Suprapubic skin (tissue), 4 donors: Measurements from ENCODE around the gene CTAGE4. TPM values are rescaled to one million over a fixed set of nuclear protein-coding genes. Genes with fewer than 3 reads are reported as not detected.
"Not testable (repeated sequence)": the region's sequence is repeated elsewhere in the genome, so short reads cannot be mapped to it uniquely, and the experiment has no call there.

ENCODE experiments used
- DNase-seq, 2 donors: peaks; one replicate each; pipeline ENCODE4 v3.0.0-alpha.2; 2019; ENCODE audit warnings: low spot score in 2 of 2
- H3K27ac ChIP-seq: fragments of 200-600 bp; sonication (generic); one replicate; pipeline ENCODE4 v1.5.1; 2019
- H3K27me3 ChIP-seq: fragments of 200-600 bp; sonication (generic); one replicate; pipeline ENCODE4 v1.5.1; 2019
- H3K36me3 ChIP-seq: fragments of 200-600 bp; sonication (generic); one replicate; pipeline ENCODE4 v1.5.1; 2019
- H3K4me1 ChIP-seq: fragments of 200-600 bp; sonication (generic); one replicate; pipeline ENCODE4 v1.5.1; 2019
- H3K4me3 ChIP-seq: fragments of 200-600 bp; sonication (generic); one replicate; pipeline ENCODE4 v1.5.1; 2019; ENCODE audit warnings: mild to moderate bottlenecking
- H3K9me3 ChIP-seq: fragments of 200-600 bp; sonication (generic); one replicate; pipeline ENCODE4 v1.5.1; 2019
- WGBS: methylation state at CpG from one replicate; pipeline ENCODE4 v1.1.5; 2018; 5-methylcytosine and 5-hydroxymethylcytosine counted together
- total RNA-seq, 4 donors: library from RNA; depleted of rRNA; stranded (reverse); fragments of >200 nt; gene quantifications; one replicate each; pipeline ENCODE4 v1.1.0, GENCODE V29; 2016

CTAGE4 gene
- total RNA-seq, 4 donors from 2014 or later, result 7.5 to 35.0 (median 20.2) TPM

- not testable (repeated sequence) for H3K9me3 ChIP-seq, H3K27me3 ChIP-seq, DNase-seq, H3K4me3 ChIP-seq, H3K27ac ChIP-seq, H3K4me1 ChIP-seq, H3K36me3 ChIP-seq
- no CpG with 5 or more reads among the region's 6 CpGs for WGBS
Measured at GRCh38 chr7:144194453-144194852, 11.2 kb downstream of the CTAGE4 start.

DNA sequence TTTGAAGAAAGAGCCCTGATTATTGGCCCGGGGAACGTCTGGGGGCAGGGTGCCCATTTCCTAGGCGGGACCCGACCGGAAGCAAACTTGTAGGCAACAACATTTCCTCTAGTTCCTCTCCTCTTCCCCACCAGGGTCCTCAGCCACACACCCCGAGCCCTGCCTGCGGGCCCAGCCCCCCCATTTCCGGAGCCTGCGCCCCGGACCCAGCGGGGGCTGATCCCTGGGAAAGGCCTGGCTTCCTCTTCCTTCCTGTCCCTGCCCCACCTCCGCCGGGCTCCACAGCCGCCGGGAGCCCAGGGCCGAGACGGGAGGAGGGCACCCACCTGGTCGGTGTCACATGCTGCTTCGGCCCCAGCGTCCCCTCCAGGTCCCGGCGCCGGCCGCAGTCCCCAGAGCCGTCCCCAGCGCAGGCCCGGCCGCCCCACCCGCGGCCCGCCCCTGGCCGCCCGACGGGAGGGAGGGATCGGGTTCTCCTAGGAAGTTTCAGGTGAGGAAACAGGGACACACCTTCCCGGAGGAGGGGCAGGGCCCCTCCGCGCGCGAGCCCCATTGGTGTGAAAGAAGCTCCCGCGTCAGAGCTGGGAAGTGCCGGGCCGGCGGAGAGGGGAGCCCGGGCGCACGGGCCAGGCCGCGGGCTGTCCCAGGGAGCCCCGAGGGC, 12.1 kb downstream of the CTAGE4 start, which contains the start of gene ARHGEF35:
Gene ARHGEF35 (minus strand): TSS at position 622 of the 661 bp plus-strand sequence. CDS start 7,450 bp downstream, outside the sequence.
- WGBS, result no CpG with 5 or more reads among the region's 51 CpGs
- H3K4me1 ChIP-seq, H3K27me3 ChIP-seq, H3K36me3 ChIP-seq, DNase-seq, H3K27ac ChIP-seq, H3K9me3 ChIP-seq: not testable (repeated sequence)
- H3K4me3 ChIP-seq, result peak within 1 kb of the TSS; percentile 42

DNA sequence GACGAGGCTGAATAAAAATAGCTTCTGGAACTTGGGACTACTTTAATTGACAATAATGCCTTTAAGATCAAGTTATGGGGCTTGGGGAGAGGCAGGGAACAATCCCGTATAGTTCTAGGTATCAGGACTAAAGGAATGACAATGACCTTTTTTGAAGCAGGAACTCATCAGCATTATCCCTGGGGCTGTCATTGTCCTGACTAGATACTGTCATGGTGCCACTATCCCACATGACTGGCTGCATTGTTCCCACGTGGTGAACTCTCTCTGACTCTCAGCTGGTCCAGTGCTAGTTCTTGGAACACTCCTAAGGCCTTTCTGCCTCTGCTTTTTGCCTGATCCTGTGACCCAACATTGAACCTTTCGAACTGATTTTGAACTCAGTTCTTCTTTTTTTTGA, 15.7 kb downstream of the CTAGE4 start:
- not testable (repeated sequence) for H3K27me3 ChIP-seq, DNase-seq, H3K36me3 ChIP-seq, H3K27ac ChIP-seq, H3K9me3 ChIP-seq, H3K4me1 ChIP-seq, H3K4me3 ChIP-seq
- 29% methylated on average over 3 of the region's 4 CpGs for WGBS

- H3K27me3 ChIP-seq, H3K9me3 ChIP-seq, DNase-seq, H3K36me3 ChIP-seq, H3K4me3 ChIP-seq, H3K4me1 ChIP-seq, H3K27ac ChIP-seq: not testable (repeated sequence)
- WGBS, result no CpG with 5 or more reads among the region's 1 CpG
Measured at GRCh38 chr7:144201978-144202377, 18.7 kb downstream of the CTAGE4 start.

GRCh38 chr7:144203086-144203485, 19.8 kb downstream of the CTAGE4 start:
- not testable (repeated sequence) for H3K27ac ChIP-seq, H3K9me3 ChIP-seq, DNase-seq, H3K36me3 ChIP-seq, H3K27me3 ChIP-seq, H3K4me1 ChIP-seq, H3K4me3 ChIP-seq
- WGBS, result no CpG with 5 or more reads among the region's 3 CpGs

GRCh38 chr7:144205306-144205705, 22.0 kb downstream of the CTAGE4 start:
- DNase-seq, H3K4me1 ChIP-seq, H3K9me3 ChIP-seq, H3K36me3 ChIP-seq, H3K27me3 ChIP-seq, H3K4me3 ChIP-seq, H3K27ac ChIP-seq: not testable (repeated sequence)
- no CpG with 5 or more reads among the region's 5 CpGs for WGBS

DNA sequence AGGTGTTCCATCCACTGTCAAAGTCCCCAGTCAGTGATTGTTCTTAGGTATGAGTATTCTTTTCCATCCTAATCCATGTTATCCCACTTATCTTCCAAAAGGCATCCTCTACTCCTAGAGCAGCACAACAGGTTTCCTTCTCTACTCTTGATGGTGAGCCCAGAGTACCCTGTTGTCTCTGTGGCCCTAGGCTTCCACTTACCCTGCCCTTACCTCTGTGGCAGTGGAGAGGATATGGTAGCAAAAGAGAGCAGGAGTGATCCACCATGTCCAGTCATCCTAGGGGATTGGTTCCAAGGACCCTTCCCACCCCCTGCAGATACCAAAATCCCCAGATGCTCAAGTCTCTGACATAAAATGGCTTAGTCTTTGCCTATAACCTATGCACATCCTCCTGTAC, 33.9 kb downstream of the CTAGE4 start:
- H3K27me3 ChIP-seq, DNase-seq: not testable (repeated sequence)

DNA sequence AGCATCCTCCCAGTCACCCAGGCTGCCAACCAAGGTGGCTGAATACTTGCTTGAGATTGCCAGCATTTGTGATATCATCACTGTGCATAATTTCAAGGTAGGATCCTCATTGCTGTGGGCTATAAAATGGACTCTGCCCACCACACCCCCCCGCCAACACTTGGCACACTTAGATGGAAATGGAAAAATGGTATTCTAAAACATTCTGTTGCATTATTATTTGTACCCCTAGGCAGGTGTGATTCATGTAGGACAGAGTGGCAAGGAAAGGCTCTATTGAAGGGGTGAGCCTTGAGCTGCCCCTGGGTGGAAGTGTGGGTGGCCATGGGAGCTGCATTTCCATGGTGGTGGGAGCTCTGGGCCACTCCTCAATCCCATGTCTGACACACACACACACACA, 35.3 kb downstream of the CTAGE4 start:
- DNase-seq, H3K36me3 ChIP-seq, H3K9me3 ChIP-seq, H3K27me3 ChIP-seq, H3K27ac ChIP-seq, H3K4me1 ChIP-seq, H3K4me3 ChIP-seq: not testable (repeated sequence)
- WGBS, result 94% methylated on average over 1 of the region's 1 CpG

More for the DNA sequence above, 33.9 kb downstream of the CTAGE4 start:
- H3K27ac ChIP-seq, H3K4me3 ChIP-seq, H3K36me3 ChIP-seq, H3K4me1 ChIP-seq, H3K9me3 ChIP-seq: not testable (repeated sequence)

DNA sequence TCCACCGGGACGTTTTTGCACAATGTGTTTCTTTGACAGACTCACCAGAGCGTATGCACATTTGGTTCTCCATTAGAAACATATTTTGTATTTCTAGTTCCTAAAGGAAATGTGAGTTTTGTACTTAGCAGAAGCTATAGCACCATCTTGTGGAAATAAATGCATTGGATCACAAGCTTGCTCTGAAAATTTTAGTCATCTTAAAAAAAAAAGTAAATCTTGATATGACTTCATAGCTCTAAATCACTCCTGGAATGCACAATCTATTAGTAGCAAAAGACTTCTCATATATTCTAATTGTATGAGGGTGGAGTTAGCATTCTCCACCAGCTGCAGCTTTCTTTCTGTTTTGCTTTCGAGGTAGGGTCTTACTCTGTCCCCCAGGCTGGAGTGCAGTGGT, 35.9 kb downstream of the CTAGE4 start:
- H3K4me3 ChIP-seq, H3K4me1 ChIP-seq, H3K27me3 ChIP-seq, H3K9me3 ChIP-seq, DNase-seq, H3K27ac ChIP-seq, H3K36me3 ChIP-seq: not testable (repeated sequence)
- no CpG with 5 or more reads among the region's 4 CpGs for WGBS

GRCh38 chr7:144220531-144220930, 37.3 kb downstream of the CTAGE4 start:
- H3K4me3 ChIP-seq, H3K27ac ChIP-seq, H3K27me3 ChIP-seq, H3K9me3 ChIP-seq, H3K4me1 ChIP-seq, H3K36me3 ChIP-seq, DNase-seq: not testable (repeated sequence)

DNA sequence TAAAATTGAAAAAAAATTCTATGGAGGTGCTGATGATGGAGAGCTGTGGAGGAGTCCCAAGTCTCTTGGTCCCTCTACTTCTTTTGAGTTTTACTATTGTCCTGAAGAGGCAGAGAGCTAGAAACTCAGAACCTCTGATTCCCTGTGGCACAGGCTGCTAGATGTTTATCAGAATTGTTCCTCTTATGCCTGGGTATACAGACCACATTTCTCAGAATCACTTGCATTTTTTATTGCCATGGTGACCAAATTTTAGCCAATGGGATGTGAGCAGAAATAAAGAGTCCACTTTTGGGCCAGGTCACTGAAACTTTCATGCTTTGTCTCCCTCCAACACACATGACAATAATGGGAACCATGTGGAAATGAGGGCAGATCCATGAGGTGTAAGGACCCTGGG, 40.4 kb downstream of the CTAGE4 start:
- not testable (repeated sequence) for H3K4me3 ChIP-seq, H3K27ac ChIP-seq, H3K36me3 ChIP-seq, H3K9me3 ChIP-seq, H3K4me1 ChIP-seq, H3K27me3 ChIP-seq, DNase-seq

DNA sequence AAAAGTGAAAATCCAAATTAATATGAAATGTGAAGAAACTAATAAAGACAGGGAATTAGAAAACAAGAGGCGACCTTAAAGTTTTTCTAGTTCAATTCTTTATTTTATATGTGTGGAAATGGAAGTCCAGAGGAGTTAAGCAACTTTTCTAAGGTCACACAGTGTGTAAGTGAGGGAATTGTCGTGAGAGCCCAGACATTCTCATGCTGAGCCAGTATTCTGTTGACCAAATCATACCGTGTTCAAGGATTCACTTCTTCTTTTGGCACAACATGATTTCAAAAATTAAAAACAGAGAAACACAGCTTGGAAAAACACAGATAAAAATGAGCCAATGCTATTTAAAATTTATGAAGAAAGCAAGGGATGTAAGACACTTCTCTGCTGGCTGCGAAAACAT, 43.6 kb downstream of the CTAGE4 start:
- H3K27me3 ChIP-seq, H3K4me3 ChIP-seq, H3K27ac ChIP-seq, H3K4me1 ChIP-seq, H3K9me3 ChIP-seq, DNase-seq, H3K36me3 ChIP-seq: not testable (repeated sequence)
- 61% methylated on average over 3 of the region's 4 CpGs for WGBS

GRCh38 chr7:144228810-144229209, 45.5 kb downstream of the CTAGE4 start:
- H3K9me3 ChIP-seq, H3K27me3 ChIP-seq, H3K27ac ChIP-seq, H3K36me3 ChIP-seq, H3K4me3 ChIP-seq, H3K4me1 ChIP-seq, DNase-seq: not testable (repeated sequence)
- WGBS, result 100% methylated on average over 1 of the region's 3 CpGs

DNA sequence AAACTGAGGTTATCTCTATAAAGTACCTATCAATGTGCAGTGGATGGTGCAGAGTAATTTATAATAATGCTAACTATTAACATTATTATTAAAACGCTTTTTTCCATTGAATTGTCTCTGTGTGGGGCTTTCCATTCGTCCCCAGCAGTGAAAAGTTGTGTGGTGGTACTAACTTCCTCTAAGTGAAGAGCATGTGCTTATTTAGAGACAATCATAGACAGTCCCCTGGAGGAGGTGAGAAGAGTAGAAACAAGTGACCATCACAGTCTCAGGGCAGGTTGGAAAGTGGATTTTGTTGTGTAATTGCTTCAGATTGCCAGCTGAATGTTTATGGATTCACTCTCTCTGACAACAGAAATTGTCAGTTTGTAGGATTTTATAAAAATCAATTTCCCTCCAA, 47.8 kb downstream of the CTAGE4 start:
- H3K9me3 ChIP-seq, H3K4me1 ChIP-seq, DNase-seq, H3K27ac ChIP-seq, H3K4me3 ChIP-seq, H3K36me3 ChIP-seq, H3K27me3 ChIP-seq: not testable (repeated sequence)
- no CpG with 5 or more reads among the region's 2 CpGs for WGBS

DNA sequence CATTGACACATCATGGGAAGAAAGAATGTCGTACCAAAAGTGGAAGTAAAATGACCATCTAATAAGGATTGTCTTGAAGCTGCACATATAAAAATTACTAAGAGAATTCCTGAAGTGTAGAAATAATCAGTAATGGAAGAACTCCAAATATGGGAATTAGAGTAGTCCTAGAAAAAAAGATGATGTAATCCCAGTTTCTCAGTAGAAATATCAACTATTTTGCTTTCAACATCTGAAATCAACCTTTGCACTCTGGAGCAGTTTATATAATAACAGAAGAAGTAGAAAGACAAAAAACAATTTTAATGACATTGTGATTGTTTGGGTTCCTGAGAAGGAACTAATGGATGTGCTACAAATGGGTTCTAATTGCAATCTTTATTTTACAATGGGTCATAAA, 49.8 kb downstream of the CTAGE4 start:
- not testable (repeated sequence) for H3K4me3 ChIP-seq, DNase-seq, H3K36me3 ChIP-seq, H3K4me1 ChIP-seq, H3K27ac ChIP-seq, H3K27me3 ChIP-seq, H3K9me3 ChIP-seq
- 77% methylated on average over 1 of the region's 1 CpG for WGBS
